Activated CD8-positive, alpha-beta memory T cell treated with anti-CD3 and anti-CD28 coated beads for 1 hour (primary cell): Measurements from ENCODE around the gene GRIK2.

Source experiments
- DNase-seq, 2 donors: peaks; one replicate each; pipeline ENCODE4 v3.0.0-alpha.2; 2020; ENCODE audit warnings: low read depth in 1 of 2; ENCODE audit errors: extremely low read depth in 1 of 2

Gene GRIK2

GRCh38 chr6:102115911-102116310 lies 722.4 kb downstream of the GRIK2 start:
- DNase-seq, result no peak

- no peak for DNase-seq
Observed at GRCh38 chr6:102118034-102118433, 724.5 kb downstream of the GRIK2 start.
